HG02798 (cell line): ENCODE measurements around the gene KCNA4.
"Not testable (repeated sequence)": the region's sequence is repeated elsewhere in the genome, so short reads cannot be mapped to it uniquely, and the experiment has no call there.

ENCODE experiments used
- ATAC-seq: cut with Tn5 transposase; IDR thresholded peaks from one replicate; pipeline ENCODE4 v1.9.1; 2021; ENCODE audit warnings: mild to moderate bottlenecking; ENCODE audit not compliant: unreplicated experiment, poor library complexity

Gene KCNA4

DNA sequence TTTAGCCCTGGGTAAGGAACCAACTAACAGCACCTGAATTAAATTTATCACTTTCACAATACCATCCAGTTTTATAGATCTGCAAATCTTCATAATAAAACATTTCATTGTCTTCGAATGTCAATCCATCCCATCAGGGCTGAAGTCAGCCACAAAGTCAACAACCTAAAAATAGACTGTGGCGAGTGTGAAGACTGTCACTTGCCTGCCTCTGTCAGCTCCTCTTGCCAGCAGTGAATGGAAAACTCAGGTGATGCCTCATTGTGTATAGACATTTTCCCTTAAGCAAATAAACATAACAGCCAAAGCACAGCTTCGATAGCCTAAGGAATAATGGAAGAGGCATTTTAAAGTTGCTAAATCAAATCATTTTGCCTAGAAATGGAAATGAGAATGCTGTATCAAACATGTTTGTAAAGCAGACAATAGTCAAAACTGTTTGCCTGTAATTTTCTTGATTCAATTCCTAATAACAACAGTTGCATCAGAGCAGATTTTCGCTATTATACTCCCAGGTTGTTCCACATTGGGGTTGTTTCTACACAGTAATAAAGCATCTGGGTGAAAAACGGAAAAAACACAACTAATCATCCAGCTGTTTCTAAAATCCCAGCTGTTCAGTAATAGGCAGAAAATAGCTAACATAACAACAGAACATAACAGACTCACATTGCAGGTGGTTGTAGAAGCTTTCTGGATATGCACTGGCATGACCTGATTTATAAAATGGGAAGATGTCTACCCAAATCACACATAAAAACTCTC lies 15.7 kb downstream of the KCNA4 start:
- ATAC-seq = no peak

DNA sequence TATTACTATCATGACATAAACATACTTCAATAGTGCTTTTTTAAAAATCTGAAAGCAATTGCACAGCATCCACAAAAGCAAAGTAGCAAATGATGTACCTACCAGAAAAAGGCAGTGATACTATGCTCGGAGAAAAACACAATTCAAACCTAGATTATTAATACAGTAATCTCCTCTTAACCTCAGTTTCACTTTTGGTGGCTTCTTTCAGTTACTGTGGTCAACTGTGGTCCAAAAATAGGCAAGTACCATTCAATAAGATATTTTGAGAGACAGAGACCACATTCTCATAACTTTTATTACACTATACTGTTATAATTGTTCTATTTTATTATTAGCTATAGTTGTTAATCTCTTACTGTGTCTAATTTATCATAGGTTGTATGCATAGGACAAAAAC lies 20.8 kb downstream of the KCNA4 start:
- ATAC-seq = peak; percentile 78

DNA sequence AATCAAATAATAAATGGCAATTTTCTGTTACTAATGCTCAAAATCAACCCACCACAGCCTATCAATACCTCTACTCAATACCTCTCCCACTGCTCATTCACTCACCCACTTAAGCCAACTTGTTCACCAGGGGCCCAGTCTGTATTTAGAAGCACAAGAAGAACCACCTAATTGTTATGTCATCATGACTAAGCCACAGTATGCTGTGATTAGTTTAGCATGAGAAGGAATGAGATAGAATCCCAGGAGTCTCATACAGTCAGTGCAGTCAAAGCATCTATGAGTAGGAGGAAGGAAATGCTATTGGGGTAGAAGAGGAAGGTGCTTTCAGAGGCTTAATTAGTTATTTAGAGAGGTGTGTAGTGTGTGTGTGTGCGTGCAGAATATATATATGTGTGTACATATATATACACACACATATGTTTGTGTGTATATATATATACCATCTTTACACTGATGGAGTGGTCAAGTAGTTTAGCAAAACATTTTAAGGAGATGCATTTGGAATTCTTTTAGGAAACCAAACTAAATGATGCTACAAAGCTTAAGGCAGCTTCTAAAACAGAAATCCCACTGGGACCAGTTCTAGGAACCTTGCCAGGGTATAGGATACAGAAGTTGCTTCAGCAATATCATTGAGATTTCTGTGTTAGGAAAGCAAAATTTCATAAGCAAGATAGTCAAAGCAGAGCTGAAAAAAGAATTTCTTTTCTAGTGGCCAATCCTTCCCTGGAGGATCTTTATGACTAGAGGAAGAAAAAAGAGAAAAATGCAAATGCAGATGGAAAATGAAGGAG lies 27.5 kb downstream of the KCNA4 start:
- no peak for ATAC-seq

DNA sequence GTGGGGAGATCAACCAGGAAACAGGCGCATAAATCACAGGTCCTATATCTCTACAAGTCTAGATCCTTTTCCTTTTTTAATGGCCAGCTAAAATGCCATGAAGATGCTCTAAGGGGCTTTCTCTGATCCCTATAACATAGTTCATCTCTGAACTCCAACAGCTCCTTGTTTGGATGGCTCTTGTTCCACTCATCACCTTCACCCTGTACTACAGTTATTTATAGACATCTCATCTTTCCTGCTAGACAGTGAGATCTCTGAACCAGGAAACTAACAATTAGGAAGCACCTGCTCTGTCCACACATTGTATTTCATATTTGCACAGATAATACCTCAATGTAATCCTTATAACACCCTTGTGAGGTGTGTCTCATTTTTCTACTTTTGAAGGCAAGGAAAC lies 31.6 kb downstream of the KCNA4 start:
- ATAC-seq = no peak

DNA sequence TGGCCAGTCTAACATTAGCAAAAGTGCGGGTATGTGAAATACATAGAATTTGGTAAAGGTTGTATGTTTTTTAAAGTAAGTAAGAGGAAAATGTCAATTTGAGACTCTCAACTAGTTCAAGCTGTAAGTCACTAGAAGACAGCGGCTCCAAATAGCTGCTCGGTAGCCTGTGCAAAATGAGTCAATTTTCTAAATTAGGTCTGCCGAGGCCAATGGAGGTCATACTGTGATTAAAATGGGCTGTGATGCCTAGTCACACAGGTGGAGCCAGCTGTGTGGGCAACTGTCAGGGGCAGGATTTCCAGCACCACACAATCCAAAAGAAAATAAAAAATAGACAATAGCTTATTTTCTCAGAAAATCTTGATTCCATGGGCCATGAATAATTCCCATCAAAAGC lies 32.3 kb downstream of the KCNA4 start:
- ATAC-seq = no peak

DNA sequence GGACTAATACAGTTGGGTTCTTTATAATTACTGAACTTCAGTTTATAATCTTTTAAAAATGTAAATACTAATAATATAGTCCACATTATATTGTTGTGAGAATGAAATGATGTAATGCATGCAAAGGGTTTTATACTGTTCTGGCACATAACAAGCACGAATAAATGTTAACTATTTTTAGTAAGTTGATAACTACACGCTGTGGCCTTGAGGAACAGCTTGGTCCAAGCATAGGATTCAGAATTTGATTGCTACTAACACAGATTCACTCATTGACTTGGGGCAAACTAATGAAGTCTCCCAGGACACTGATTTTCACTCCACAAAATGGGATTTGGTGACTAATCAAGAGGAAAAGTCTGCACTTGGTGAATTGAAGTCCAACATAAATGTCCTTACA lies 38.3 kb downstream of the KCNA4 start:
- ATAC-seq = no peak

DNA sequence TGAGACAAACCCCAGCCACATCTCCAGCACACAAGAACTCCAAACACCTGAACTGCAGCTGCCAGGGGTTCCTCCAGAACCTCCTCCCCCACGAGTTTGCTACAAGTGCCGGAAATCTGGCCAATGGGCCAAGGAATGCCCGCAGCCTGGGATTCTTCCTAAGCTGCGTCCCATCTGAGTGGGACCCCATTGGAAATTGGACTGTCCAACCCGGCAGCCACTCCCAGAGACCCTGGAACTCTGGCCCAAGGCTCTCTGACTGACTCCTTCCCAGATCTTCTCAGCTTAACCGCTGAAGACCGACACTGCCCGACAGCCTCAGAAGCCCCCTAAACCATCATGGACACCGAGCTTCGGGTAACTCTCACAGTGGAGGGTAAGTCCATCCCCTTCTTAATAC lies 41.2 kb downstream of the KCNA4 start:
- ATAC-seq = not testable (repeated sequence)

DNA sequence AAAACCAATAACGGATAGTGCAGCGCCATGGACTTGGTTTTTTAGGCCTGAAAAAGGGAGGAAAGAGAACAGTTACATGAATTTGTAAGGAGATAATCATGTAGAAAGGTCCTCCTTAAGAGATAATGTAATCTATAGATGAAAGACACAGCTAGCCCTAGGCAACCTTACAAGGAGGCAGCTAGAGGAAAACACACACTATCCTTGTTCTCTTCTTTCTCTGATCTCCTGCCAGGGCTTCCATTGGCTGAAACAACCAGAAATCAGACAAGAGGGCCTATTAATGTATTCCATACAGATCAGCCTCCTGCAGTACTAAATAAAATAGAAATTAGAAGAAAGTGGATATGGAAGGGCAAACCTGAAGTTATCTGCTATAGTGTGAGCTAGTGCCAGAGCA lies 53.0 kb downstream of the KCNA4 start:
- ATAC-seq = no peak

DNA sequence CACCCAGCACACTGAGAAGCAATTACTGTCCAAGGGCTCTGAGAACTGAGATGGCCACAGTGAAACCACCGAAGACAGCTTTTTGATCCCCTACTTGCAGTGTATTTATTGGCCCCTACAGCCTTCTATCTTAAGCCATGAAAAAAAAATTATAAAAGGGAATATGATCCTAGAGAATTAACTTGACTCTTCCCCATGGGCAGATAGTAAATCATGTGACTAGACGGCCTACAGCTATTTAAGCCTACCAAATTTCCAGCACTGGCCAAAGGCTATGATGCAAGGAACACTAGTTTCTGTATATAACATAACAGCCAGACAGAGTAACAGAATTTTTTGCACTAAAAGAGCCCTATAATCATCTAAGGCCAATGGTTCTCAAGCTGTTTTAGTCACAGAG lies 53.8 kb downstream of the KCNA4 start:
- ATAC-seq = no peak

DNA sequence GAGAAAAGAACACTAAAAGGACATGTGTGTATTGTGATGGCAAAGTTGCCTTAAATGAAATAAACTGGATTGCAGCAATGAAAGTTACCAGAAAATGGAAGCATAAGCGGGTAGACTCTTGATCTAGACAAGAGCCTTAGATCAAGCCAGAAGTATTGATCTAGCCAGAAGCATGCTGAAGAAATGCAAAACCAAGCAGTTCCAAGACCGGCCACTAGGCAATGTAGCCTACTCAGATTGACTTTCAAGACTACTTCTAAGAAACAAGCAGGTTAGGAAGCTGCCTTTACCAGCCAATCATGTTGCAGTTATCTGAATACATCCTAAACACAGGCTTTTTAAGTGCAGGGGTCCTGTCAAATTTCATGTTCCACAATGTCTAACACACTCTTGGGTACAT lies 54.6 kb downstream of the KCNA4 start:
- ATAC-seq = peak; percentile 64
